Endothelial cell of umbilical vein (primary cell): Measurements from ENCODE around the gene ZDHHC14.

Experiments
- CTCF ChIP-seq, 2 donors: IDR thresholded peaks; 1 replicate in 1 of 2; 2 replicates in 1 of 2; pipeline ENCODE4 v1.5.1; 2011; ENCODE audit warnings: low read length in 2 of 2, mild to moderate bottlenecking in 2 of 2, moderate library complexity in 2 of 2, control low read depth in 1 of 2, inconsistent platforms in 1 of 2, low read depth in 1 of 2; ENCODE audit not compliant: insufficient read depth in 1 of 2; ENCODE audit errors: extremely low read depth in 1 of 2
- EZH2 ChIP-seq: IDR thresholded peaks from 2 replicates; pipeline ENCODE4 v1.6.1; 2012; ENCODE audit warnings: borderline replicate concordance, low read depth, mild to moderate bottlenecking, moderate library complexity, low read length, inconsistent platforms; ENCODE audit not compliant: severe bottlenecking
- FOS ChIP-seq: IDR thresholded peaks from 2 replicates; pipeline ENCODE4 v1.6.1; 2011; ENCODE audit warnings: mild to moderate bottlenecking, low read length, moderate library complexity, borderline replicate concordance; ENCODE audit not compliant: insufficient read depth
- MYC ChIP-seq: IDR thresholded peaks from one replicate; pipeline ENCODE4 v1.6.1; 2011; ENCODE audit warnings: mild to moderate bottlenecking, low read depth, low read length
- POLR2A ChIP-seq: IDR thresholded peaks from 2 replicates; pipeline ENCODE4 v1.6.1; 2012; ENCODE audit warnings: low read depth, mild to moderate bottlenecking, control low read depth, low read length
- TF ChIP-seq, protein P1 (sequence below): IDR thresholded peaks from 2 replicates; pipeline ENCODE4 v1.6.1; 2011; ENCODE audit not compliant: insufficient read depth, insufficient read length

DNA sequence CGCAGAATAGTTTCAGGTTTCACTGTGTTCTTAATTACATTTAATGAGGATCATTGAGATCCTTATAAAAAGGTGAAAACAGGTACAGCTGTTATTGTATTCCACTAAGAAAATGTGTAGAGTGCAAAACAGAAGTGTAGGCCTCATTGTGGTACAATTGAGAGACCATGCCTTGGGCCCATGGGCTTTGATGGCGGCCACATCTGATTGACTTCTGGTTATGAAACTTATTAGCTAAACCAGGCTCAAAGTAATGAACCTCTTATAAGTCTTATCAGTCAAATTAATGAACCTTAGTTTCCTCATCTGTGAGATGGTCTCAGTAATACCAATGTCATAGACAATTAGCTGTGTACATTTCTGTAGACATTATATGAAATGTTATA lies 148.7 kb downstream of the ZDHHC14 start:
- no peak for TF ChIP-seq MYC
- no peak for TF ChIP-seq EZH2
- no peak for TF ChIP-seq CTCF (IDR thresholded peaks at IDR 0.05; ENCODE audit: extremely low read depth in 1 of 2, insufficient read depth in 1 of 2, low read depth in 1 of 2, low read length in 2 of 2)
- TF ChIP-seq POLR2A, result no peak
- TF ChIP-seq, protein P1, sequence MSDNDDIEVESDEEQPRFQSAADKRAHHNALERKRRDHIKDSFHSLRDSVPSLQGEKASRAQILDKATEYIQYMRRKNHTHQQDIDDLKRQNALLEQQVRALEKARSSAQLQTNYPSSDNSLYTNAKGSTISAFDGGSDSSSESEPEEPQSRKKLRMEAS, result no peak
- no peak for TF ChIP-seq FOS
